GM23248 (cell line): ENCODE results near the gene CAMK2D. TPM values are rescaled to one million over a fixed set of nuclear protein-coding genes. Genes with fewer than 3 reads are reported as not detected.

Experiments
- DNase-seq: peaks from one replicate; pipeline ENCODE4 v3.0.0-alpha.2; 2015
- H2AFZ ChIP-seq: fragments of 200-600 bp; sonication (generic); 2 replicates; pipeline ENCODE4 v1.6.1; 2016; ENCODE audit warnings: antibody characterized with exemption
- H3F3A ChIP-seq: fragments of 200-600 bp; sonication (generic); 2 replicates; pipeline ENCODE4 v1.6.1; 2016; ENCODE audit warnings: mild to moderate bottlenecking, antibody characterized with exemption, mixed run types; ENCODE audit not compliant: insufficient read depth
- H3K27ac ChIP-seq: fragments of 200-600 bp; sonication (generic); 2 replicates; pipeline ENCODE4 v1.5.1; 2016; ENCODE audit warnings: mild to moderate bottlenecking
- H3K27me3 ChIP-seq: fragments of 200-600 bp; sonication (generic); replicated peaks from 2 replicates; pipeline ENCODE4 v1.6.1; 2016; ENCODE audit warnings: mild to moderate bottlenecking; ENCODE audit not compliant: insufficient read depth
- H3K36me3 ChIP-seq: fragments of 200-600 bp; sonication (generic); 2 replicates; pipeline ENCODE4 v1.6.1; 2016; ENCODE audit warnings: low read depth, mild to moderate bottlenecking
- H3K4me1 ChIP-seq: fragments of 200-600 bp; sonication (generic); 2 replicates; pipeline ENCODE4 v1.6.1; 2016; ENCODE audit warnings: mild to moderate bottlenecking; ENCODE audit not compliant: insufficient read depth
- H3K4me2 ChIP-seq: fragments of 200-600 bp; sonication (generic); one replicate; pipeline ENCODE4 v1.6.1; 2016; ENCODE audit warnings: mild to moderate bottlenecking; ENCODE audit not compliant: unreplicated experiment
- H3K4me3 ChIP-seq: fragments of 200-600 bp; sonication (generic); 2 replicates; pipeline ENCODE4 v1.5.1; 2016; ENCODE audit warnings: mild to moderate bottlenecking
- H3K79me2 ChIP-seq: fragments of 200-600 bp; sonication (generic); 2 replicates; pipeline ENCODE4 v1.6.1; 2016; ENCODE audit warnings: mild to moderate bottlenecking; ENCODE audit not compliant: insufficient read depth
- H3K9ac ChIP-seq: fragments of 200-600 bp; sonication (generic); 2 replicates; pipeline ENCODE4 v1.6.1; 2016; ENCODE audit warnings: mild to moderate bottlenecking
- H3K9me2 ChIP-seq: fragments of 200-600 bp; sonication (generic); 2 replicates; pipeline ENCODE4 v1.6.1; 2016; ENCODE audit warnings: mixed run types, mild to moderate bottlenecking, moderate library complexity; ENCODE audit not compliant: insufficient read depth
- H3K9me3 ChIP-seq: fragments of 200-600 bp; sonication (generic); one replicate; pipeline ENCODE4 v1.6.1; 2017; ENCODE audit warnings: low read depth
- H4K20me1 ChIP-seq: fragments of 200-600 bp; sonication (generic); 2 replicates; pipeline ENCODE4 v1.6.0; 2016; ENCODE audit not compliant: insufficient read depth
- EZH2 ChIP-seq: fragments of 200-600 bp; sonication (generic); IDR thresholded peaks from 2 replicates; pipeline ENCODE4 v1.6.1; 2018; ENCODE audit warnings: antibody characterized with exemption, mild to moderate bottlenecking; ENCODE audit not compliant: insufficient read depth, poor library complexity, severe bottlenecking
- EZH2phosphoT487 ChIP-seq: fragments of 200-600 bp; sonication (generic); IDR thresholded peaks from 2 replicates; pipeline ENCODE4 v1.6.1; 2018; ENCODE audit warnings: antibody characterized with exemption, moderate library complexity, mild to moderate bottlenecking, low read depth; ENCODE audit not compliant: insufficient read depth
- WGBS, 2 experiments: methylation state at CpG; one replicate each; pipeline ENCODE4 v1.1.6; 2015 to 2017; ENCODE audit warnings: low lambda C conversion rate in 2 of 2, low coverage in 1 of 2; ENCODE audit errors: missing lambda C conversion rate in 2 of 2; 5-methylcytosine and 5-hydroxymethylcytosine counted together
- in situ Hi-C: fragments of 300-500 bp; cut with MboI; formaldehyde crosslinking; loops from 2 replicates; pipeline ENCODE4 v1.15.0; 2020
- polyA plus RNA-seq: library from polyadenylated mRNA; unstranded; fragments of >200 nt; fragmentation: Nextera tagmentation; extraction: Ambion mirVana; gene quantifications from 2 replicates; pipeline ENCODE4 v1.2.1, GENCODE V29; 2016
- total RNA-seq: library from RNA; depleted of rRNA; stranded (reverse); fragments of >200 nt; shearing (Covaris generic); gene quantifications from 2 replicates; pipeline ENCODE4 v1.2.3, GENCODE V29; 2014; rRNA removed

Gene CAMK2D
- 94.5 and 104 TPM in 2 replicates for total RNA-seq
- polyA plus RNA-seq: 74.4 and 78.8 TPM in 2 replicates

GRCh38 chr4:113761620-113762185, at the start of gene CAMK2D:
Gene CAMK2D (minus strand): TSS chr4:113761738. CDS start chr4:113761068, 670 bp downstream.
- H3K27ac ChIP-seq: peak within 1 kb of the TSS; percentile 96
- DNase-seq: peak; percentile 82
- no peaks in the 10 kb centered on the region for H4K20me1 ChIP-seq
- H3K4me2 ChIP-seq: peak within 1 kb of the TSS; percentile 98
- in situ Hi-C loops: loop anchor here (10.0 to 25.0 kb wide), 2 partner anchors 374 to 613 kb away; no protein-coding TSS in a partner anchor
- no peak for TF ChIP-seq EZH2
- TF ChIP-seq EZH2phosphoT487: no peak
- H3K9me2 ChIP-seq: no peaks in the 10 kb centered on the region
- H3K79me2 ChIP-seq: peaks cover 42% of the 10 kb centered on the region
- H3K4me1 ChIP-seq: peaks cover 29% of the 10 kb centered on the region
- H3F3A ChIP-seq: peaks cover 49% of the 10 kb centered on the region
- H3K4me3 ChIP-seq: peak within 1 kb of the TSS; percentile 87
- peak within 1 kb of the TSS; percentile 91 for H3K9ac ChIP-seq
- WGBS, 2 experiments: 0 to 1% methylated on average over 27 to 48 of the region's 50 CpGs
- no peaks in the 10 kb centered on the region for H3K27me3 ChIP-seq
- no peaks in the 10 kb centered on the region for H3K9me3 ChIP-seq
- peak within 1 kb of the TSS; percentile 77 for H2AFZ ChIP-seq
- H3K36me3 ChIP-seq: peaks cover 8% of the 10 kb centered on the region

DNA sequence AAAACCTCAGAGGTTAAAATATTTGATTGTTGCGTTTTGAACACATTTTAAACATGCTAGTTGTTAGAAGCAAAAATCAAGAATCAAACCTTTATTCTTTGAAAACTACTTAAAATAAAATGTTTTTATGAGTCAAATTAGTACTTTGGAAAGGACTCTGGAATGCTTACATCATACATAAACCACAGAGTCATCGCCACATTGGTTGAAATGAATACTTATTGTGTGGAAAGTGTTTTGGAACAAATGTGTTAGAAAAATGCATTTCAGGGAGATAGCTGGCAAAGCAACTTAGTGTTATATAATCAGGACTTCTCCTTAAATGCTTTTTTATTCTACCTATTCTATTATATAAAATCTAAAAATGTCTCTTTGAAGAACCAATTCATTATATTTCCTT, 49.4 kb upstream of the CAMK2D start:
- peak; percentile 80 for DNase-seq

GRCh38 chr4:113809311-113809710, 47.8 kb upstream of the CAMK2D start:
- Histone ChIP-seq H3K36me3 (no peaks in the 10 kb centered on the region), H3K9ac (no peak overlapping the region), H4K20me1 (no peaks in the 10 kb centered on the region), H2AFZ (no peak overlapping the region), H3K4me1 (peaks cover 16% of the 10 kb centered on the region), H3K27me3 (no peaks in the 10 kb centered on the region), H3K79me2 (no peaks in the 10 kb centered on the region), H3F3A (peaks cover 15% of the 10 kb centered on the region), H3K4me3 (no peak overlapping the region), H3K9me2 (no peaks in the 10 kb centered on the region), H3K4me2 (no peak overlapping the region), H3K9me3 (no peaks in the 10 kb centered on the region), H3K27ac (no peak overlapping the region)
- no peak for DNase-seq
- WGBS, 2 experiments: 94 to 96% methylated on average over 5 of the region's 5 CpGs
- TF ChIP-seq EZH2 (no peak), EZH2phosphoT487 (no peak)
- in situ Hi-C loops: no loop called here

More for the DNA sequence above, 49.4 kb upstream of the CAMK2D start:
- Histone ChIP-seq H3K27ac (peak overlapping the region; percentile 24), H3K9me3 (no peaks in the 10 kb centered on the region), H3K4me2 (peak overlapping the region; percentile 8), H3K4me1 (peaks cover 16% of the 10 kb centered on the region), H3K9me2 (no peaks in the 10 kb centered on the region), H3K27me3 (no peaks in the 10 kb centered on the region), H2AFZ (no peak overlapping the region), H3K36me3 (no peaks in the 10 kb centered on the region), H3F3A (peaks cover 15% of the 10 kb centered on the region), H3K9ac (no peak overlapping the region), H3K4me3 (no peak overlapping the region), H4K20me1 (no peaks in the 10 kb centered on the region), H3K79me2 (no peaks in the 10 kb centered on the region)
- TF ChIP-seq EZH2 (no peak), EZH2phosphoT487 (no peak)
- in situ Hi-C loops: no loop called here
- WGBS, 2 experiments: 22 to 35% methylated on average over 2 of the region's 2 CpGs

- Histone ChIP-seq H3K36me3 (no peaks in the 10 kb centered on the region), H3K4me3 (no peak overlapping the region), H3K9me2 (no peaks in the 10 kb centered on the region), H3K4me1 (peaks cover 15% of the 10 kb centered on the region), H3K9ac (no peak overlapping the region), H4K20me1 (no peaks in the 10 kb centered on the region), H3K27me3 (no peaks in the 10 kb centered on the region), H3K9me3 (no peaks in the 10 kb centered on the region), H2AFZ (no peak overlapping the region), H3F3A (peaks cover 13% of the 10 kb centered on the region), H3K4me2 (no peak overlapping the region), H3K79me2 (no peaks in the 10 kb centered on the region), H3K27ac (no peak overlapping the region)
- TF ChIP-seq EZH2 (no peak), EZH2phosphoT487 (no peak)
- in situ Hi-C loops: no loop called here
- DNase-seq: no peak
Observed at GRCh38 chr4:113806850-113807249, 45.3 kb upstream of the CAMK2D start.
